SU-DHL-6 (cell line): Measurements from ENCODE around the gene C6orf132.

Experiments used
- H2AFZ ChIP-seq: fragments of 200-600 bp; sonication (generic); 2 replicates; pipeline ENCODE4 v1.6.1; 2014; ENCODE audit warnings: low read depth, mild to moderate bottlenecking, moderate library complexity, mixed read lengths, antibody characterized with exemption, low read length; ENCODE audit not compliant: severe bottlenecking
- H3F3A ChIP-seq: fragments of 200-600 bp; shearing (Covaris generic); 2 replicates; pipeline ENCODE4 v1.6.0; 2016; ENCODE audit warnings: antibody characterized with exemption, mild to moderate bottlenecking; ENCODE audit not compliant: insufficient read depth
- H3K27ac ChIP-seq: fragments of 200-600 bp; sonication (generic); 2 replicates; pipeline ENCODE4 v1.5.1; 2016; ENCODE audit warnings: low read depth, mild to moderate bottlenecking, low read length, moderate library complexity, mixed read lengths
- H3K27me3 ChIP-seq: fragments of 200-600 bp; sonication (generic), shearing (Covaris generic); 2 replicates; pipeline ENCODE4 v1.6.0; 2014; ENCODE audit warnings: mild to moderate bottlenecking, low read length
- H3K36me3 ChIP-seq: fragments of 200-600 bp; sonication (generic); 2 replicates; pipeline ENCODE4 v1.6.1; 2014; ENCODE audit warnings: mild to moderate bottlenecking, low read length, mixed read lengths
- H3K4me2 ChIP-seq: fragments of 300-600, 200-600 bp; shearing (Covaris generic), sonication (generic); 2 replicates; pipeline ENCODE4 v1.6.0; 2014; ENCODE audit warnings: low read length, low read depth, mild to moderate bottlenecking; ENCODE audit not compliant: poor library complexity, severe bottlenecking
- H3K4me3 ChIP-seq: fragments of 200-600 bp; sonication (generic); 2 replicates; pipeline ENCODE4 v1.5.1; 2014; ENCODE audit warnings: antibody characterized with exemption, low read length, mild to moderate bottlenecking, mixed read lengths; ENCODE audit not compliant: insufficient read depth, poor library complexity, severe bottlenecking
- H3K79me2 ChIP-seq: fragments of 200-600 bp; sonication (generic); 2 replicates; pipeline ENCODE4 v1.6.1; 2014; ENCODE audit warnings: mild to moderate bottlenecking, low read length, moderate library complexity; ENCODE audit not compliant: insufficient read depth
- H3K9ac ChIP-seq: fragments of 200-600 bp; sonication (generic); 2 replicates; pipeline ENCODE4 v1.7.0; 2014; ENCODE audit warnings: mild to moderate bottlenecking, low read length
- H3K9me2 ChIP-seq: fragments of 200-600 bp; sonication (generic); replicated peaks from 2 replicates; pipeline ENCODE4 v1.6.1; 2014; ENCODE audit warnings: low read length; ENCODE audit not compliant: insufficient read depth
- H3K9me3 ChIP-seq: fragments of 200-600 bp; sonication (generic); 2 replicates; pipeline ENCODE4 v1.6.1; 2014; ENCODE audit warnings: low read length, mixed read lengths; ENCODE audit not compliant: insufficient read depth
- H4K20me1 ChIP-seq: fragments of 200-600 bp; sonication (generic); 2 replicates; pipeline ENCODE4 v1.6.1; 2014; ENCODE audit warnings: low read depth, mild to moderate bottlenecking, antibody characterized with exemption, low read length, moderate library complexity, mixed read lengths
- EZH2phosphoT487 ChIP-seq: fragments of 200-600 bp; sonication (generic), shearing (Covaris generic); conservative IDR thresholded peaks from 2 replicates; pipeline ENCODE4 v1.6.1; 2018; ENCODE audit warnings: mild to moderate bottlenecking, antibody characterized with exemption, low read length, moderate library complexity, mixed read lengths
- TF ChIP-seq, protein P1 (sequence below): fragments of 200-600 bp; sonication (generic); IDR thresholded peaks from one replicate; pipeline ENCODE4 v1.5.1; 2017; ENCODE audit warnings: antibody characterized with exemption, mild to moderate bottlenecking, low read length, moderate library complexity; ENCODE audit not compliant: insufficient read depth, poor library complexity, severe bottlenecking

The C6orf132 gene, protein sequence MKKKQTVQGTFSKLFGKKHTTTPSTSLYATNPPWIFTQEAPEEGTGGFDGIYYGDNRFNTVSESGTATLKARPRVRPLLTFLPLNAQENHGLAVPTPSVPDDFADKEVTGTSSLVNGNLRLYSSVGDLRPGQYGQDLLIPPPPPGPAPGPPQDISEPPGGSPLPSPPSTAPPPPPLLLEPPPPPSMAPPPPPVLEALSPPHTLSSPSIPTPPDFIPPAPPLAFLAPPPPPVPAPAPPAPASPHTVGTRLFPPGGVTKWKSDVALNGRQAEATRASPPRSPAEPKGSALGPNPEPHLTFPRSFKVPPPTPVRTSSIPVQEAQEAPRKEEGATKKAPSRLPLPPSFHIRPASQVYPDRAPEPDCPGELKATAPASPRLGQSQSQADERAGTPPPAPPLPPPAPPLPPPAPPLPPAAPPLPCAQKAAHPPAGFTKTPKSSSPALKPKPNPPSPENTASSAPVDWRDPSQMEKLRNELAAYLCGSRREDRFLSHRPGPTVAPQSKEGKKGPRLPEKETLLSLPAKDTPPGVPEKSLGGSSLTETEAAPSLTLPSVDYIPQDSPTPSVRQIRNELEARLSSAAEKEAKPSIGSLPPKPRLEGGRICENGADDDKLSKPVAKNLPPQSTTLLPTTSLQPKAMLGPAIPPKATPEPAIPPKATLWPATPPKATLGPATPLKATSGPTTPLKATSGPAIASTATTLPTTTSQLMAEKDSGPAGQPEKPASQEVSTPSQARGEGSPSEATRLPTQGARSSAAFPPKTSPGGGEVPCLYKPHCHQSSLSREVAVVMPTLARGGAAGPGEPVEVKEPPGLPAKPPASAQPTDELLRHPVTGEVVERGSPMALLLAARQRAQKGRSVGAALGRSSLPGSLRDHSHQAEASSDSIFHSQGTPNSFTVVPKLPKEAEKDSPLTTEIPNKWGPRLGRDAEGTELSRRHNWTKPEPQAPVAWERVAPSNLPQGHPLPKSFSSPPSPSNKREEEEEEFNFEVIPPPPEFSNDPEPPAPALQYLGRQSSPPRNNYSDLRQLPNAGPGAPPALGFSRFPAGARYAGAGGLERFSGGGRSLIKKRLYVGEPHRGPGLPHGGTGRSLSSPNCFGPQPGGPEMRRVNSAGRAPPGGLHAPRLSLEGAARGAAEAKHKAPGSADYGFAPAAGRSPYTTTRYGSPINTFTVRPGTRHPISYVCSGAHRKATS

DNA sequence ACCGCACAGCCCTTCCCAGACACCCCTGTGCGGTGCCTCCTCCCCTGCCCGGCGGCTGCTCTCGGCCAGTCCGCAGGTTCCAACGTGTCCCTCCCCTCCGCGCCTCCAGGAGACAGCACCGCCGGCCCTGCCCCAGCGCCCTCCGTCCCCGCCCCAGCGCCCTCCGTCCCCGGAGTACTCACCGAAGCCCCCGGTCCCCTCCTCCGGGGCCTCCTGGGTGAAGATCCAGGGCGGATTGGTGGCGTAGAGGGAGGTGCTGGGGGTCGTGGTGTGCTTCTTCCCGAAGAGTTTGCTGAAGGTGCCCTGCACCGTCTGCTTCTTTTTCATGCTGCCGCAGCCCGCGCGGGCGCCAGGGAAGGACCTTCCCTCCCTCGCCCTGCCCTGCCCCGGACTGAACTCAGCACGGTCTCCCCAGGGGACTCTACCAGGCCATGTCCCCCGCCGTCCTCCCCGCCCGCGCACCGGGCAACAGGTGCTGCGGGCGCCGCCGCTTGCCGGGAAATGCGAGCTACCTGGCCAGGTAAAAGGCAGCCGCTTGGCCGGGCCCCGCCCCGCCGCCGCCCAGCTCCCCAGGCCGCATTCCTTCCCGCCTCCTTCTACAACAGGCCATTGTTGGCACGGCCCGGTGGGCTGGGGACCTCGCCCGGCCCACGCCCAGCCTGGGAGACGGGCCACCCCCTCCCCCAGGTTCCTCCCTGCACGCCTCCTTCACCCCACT lies at the start of gene C6orf132:
TSS of gene C6orf132 (minus strand) at position 503 of the 718 bp plus-strand sequence. CDS start at position 327, 176 bp downstream.
- H3K36me3 ChIP-seq = no peaks in the 10 kb centered on the region
- TF ChIP-seq, protein P1, sequence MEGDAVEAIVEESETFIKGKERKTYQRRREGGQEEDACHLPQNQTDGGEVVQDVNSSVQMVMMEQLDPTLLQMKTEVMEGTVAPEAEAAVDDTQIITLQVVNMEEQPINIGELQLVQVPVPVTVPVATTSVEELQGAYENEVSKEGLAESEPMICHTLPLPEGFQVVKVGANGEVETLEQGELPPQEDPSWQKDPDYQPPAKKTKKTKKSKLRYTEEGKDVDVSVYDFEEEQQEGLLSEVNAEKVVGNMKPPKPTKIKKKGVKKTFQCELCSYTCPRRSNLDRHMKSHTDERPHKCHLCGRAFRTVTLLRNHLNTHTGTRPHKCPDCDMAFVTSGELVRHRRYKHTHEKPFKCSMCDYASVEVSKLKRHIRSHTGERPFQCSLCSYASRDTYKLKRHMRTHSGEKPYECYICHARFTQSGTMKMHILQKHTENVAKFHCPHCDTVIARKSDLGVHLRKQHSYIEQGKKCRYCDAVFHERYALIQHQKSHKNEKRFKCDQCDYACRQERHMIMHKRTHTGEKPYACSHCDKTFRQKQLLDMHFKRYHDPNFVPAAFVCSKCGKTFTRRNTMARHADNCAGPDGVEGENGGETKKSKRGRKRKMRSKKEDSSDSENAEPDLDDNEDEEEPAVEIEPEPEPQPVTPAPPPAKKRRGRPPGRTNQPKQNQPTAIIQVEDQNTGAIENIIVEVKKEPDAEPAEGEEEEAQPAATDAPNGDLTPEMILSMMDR = no peak
- TF ChIP-seq EZH2phosphoT487 = no peak
- no peaks in the 10 kb centered on the region for H3K9me3 ChIP-seq
- no peaks in the 10 kb centered on the region for H4K20me1 ChIP-seq
- H2AFZ ChIP-seq = no peak within 1 kb of the TSS
- no peak within 1 kb of the TSS for H3K4me2 ChIP-seq
- no peak within 1 kb of the TSS for H3K4me3 ChIP-seq
- H3K27ac ChIP-seq = no peak within 1 kb of the TSS
- no peak within 1 kb of the TSS for H3K9ac ChIP-seq
- H3K79me2 ChIP-seq = no peaks in the 10 kb centered on the region
- no peaks in the 10 kb centered on the region for H3K9me2 ChIP-seq
- no peaks in the 10 kb centered on the region for H3K27me3 ChIP-seq
- no peaks in the 10 kb centered on the region for H3F3A ChIP-seq

DNA sequence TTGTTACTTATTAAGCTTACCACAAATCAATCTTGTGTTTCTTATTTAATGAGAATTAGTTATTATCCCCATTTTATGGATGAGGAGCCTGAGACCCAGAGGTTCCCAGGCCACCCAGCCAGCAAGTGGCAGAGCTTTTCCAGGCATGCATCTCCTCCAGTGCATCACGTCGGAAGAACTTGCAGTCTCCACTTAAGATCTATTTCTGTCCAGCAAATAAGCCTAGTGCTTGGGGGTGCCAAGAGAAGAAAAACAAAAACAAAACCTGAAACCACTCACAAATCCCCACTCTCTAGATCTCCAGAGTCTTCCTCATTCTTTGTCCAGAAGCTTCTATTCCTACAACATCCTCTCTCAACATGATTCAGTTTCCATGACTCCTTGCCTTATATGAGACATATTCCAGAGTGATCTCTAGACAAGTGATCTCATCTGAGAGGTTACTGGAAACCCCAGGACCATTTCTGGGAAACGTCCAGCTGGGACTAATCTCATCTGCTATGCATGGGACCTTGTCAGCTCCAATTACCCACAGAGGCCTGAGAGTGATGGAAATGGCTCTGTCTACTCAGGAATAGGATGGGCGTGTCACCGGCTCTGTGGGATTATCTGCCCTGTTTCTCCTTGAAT lies 48.2 kb upstream of the C6orf132 start:
- H4K20me1 ChIP-seq = no peaks in the 10 kb centered on the region
- H3K9ac ChIP-seq = no peak overlapping the region
- TF ChIP-seq EZH2phosphoT487 = no peak
- TF ChIP-seq, protein P1 = no peak
- H3K79me2 ChIP-seq = no peaks in the 10 kb centered on the region
- no peak overlapping the region for H2AFZ ChIP-seq
- H3K4me3 ChIP-seq = no peak overlapping the region
- 0 out of 2 replicates have a peak, but pooled peaks cover 3% of the 10 kb centered on the region for H3F3A ChIP-seq
- no peaks in the 10 kb centered on the region for H3K9me3 ChIP-seq
- H3K9me2 ChIP-seq = no peaks in the 10 kb centered on the region
- no peaks in the 10 kb centered on the region for H3K36me3 ChIP-seq
- H3K27me3 ChIP-seq = no peaks in the 10 kb centered on the region
- no peak overlapping the region for H3K27ac ChIP-seq
- H3K4me2 ChIP-seq = no peak overlapping the region

DNA sequence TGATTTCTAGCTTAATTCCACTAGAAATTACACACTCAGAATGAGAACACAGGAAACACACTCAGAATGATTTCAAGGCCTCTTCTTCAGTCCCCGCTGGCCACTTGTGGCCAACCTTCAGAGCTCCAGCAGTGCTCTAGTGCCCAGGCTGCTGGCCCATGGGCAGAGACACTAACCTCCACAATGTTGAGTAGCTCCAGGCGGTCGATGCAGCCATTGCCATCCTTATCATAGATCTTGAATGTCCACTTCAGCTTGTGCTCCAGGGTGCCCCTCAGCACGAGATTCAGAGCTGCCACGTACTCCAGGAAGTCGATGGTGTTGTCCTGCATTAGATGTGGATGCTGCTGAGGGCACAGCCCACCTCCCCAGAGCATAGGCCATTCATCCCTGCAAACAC lies 46.0 kb upstream of the C6orf132 start:
- Histone ChIP-seq H3K9me3 (no peaks in the 10 kb centered on the region), H3K27me3 (no peaks in the 10 kb centered on the region), H3F3A (no peaks in the 10 kb centered on the region), H3K79me2 (no peaks in the 10 kb centered on the region), H3K36me3 (no peaks in the 10 kb centered on the region), H3K9ac (no peak overlapping the region), H3K27ac (no peak overlapping the region), H3K4me3 (no peak overlapping the region), H3K4me2 (no peak overlapping the region), H4K20me1 (no peaks in the 10 kb centered on the region), H2AFZ (no peak overlapping the region), H3K9me2 (no peaks in the 10 kb centered on the region)
- TF ChIP-seq, protein P1 = no peak
- TF ChIP-seq EZH2phosphoT487 = no peak
